K562 (cell line): Measurements from ENCODE around the gene DAGLA. TPM values are rescaled to one million over a fixed set of nuclear protein-coding genes. Genes with fewer than 3 reads are reported as not detected.

Experiments
- BRD4 ChIP-seq: fragments of 200-600 bp; sonication (generic); IDR thresholded peaks from 2 replicates; pipeline ENCODE4 v1.6.1; 2017; ENCODE audit warnings: inconsistent platforms
- BRF1 ChIP-seq: IDR thresholded peaks from 3 replicates; pipeline ENCODE4 v1.6.1; 2011; ENCODE audit warnings: borderline replicate concordance, mild to moderate bottlenecking; ENCODE audit not compliant: insufficient read length; ENCODE audit errors: extremely low read depth
- CC2D1A ChIP-seq: fragments of 450-650 bp; IDR thresholded peaks from 2 replicates; pipeline ENCODE4 v1.6.1; 2017; ENCODE audit warnings: mild to moderate bottlenecking
- CEBPG ChIP-seq, 3 experiments: fragments of 200-800 bp in 1 of 3; sonication (Bioruptor generic) in 1 of 3; sonication (generic) in 1 of 3; formaldehyde crosslinking in 1 of 3; IDR thresholded peaks in 2 of 3; conservative IDR thresholded peaks in 1 of 3; 2 replicates each; pipeline versions ENCODE4 v1.6.1 to v1.8.0; 2016 to 2022; ENCODE audit warnings: missing compliant biosample characterization in 2 of 3, missing genetic modification characterization in 2 of 3, mild to moderate bottlenecking in 1 of 3, missing genetic modification reagents in 1 of 3
- CREBBP ChIP-seq: IDR thresholded peaks from one replicate; pipeline ENCODE4 v1.6.1; 2012; ENCODE audit warnings: low read depth, mild to moderate bottlenecking, control low read depth, inconsistent platforms, low read length
- HCFC1 ChIP-seq: IDR thresholded peaks from 2 replicates; pipeline ENCODE4 v1.6.1; 2012; ENCODE audit warnings: low read depth, low read length, improper control_type of control experiment
- HNRNPH1 ChIP-seq: fragments of 200-400 bp; formaldehyde crosslinking; optimal IDR thresholded peaks from 2 replicates; pipeline ENCODE3; 2017; ENCODE audit warnings: low read depth, mild to moderate bottlenecking, low read length, moderate library complexity
- JUN ChIP-seq, 2 experiments: sonication (generic) in 1 of 2; formaldehyde crosslinking in 1 of 2; IDR thresholded peaks; 2 replicates each; pipeline versions ENCODE4 v1.6.1 to v1.8.0; 2012 to 2022; ENCODE audit warnings: borderline replicate concordance in 2 of 2, mild to moderate bottlenecking in 2 of 2, improper control_type of control experiment in 1 of 2, low read depth in 1 of 2, low read length in 1 of 2, missing genetic modification reagents in 1 of 2
- MBD2 ChIP-seq: sonication (generic); IDR thresholded peaks from 2 replicates; pipeline ENCODE4 v1.6.1; 2016; ENCODE audit warnings: low read depth, borderline replicate concordance
- POLR2AphosphoS2 ChIP-seq: IDR thresholded peaks from 2 replicates; pipeline ENCODE4 v1.6.1; 2012; ENCODE audit warnings: low read length, improper control_type of control experiment
- POLR2B ChIP-seq: fragments of 450-650 bp; IDR thresholded peaks from 2 replicates; pipeline ENCODE4 v1.6.1; 2018; ENCODE audit warnings: low read depth; ENCODE audit not compliant: partially characterized antibody
- POLR2G ChIP-seq: fragments of 200-400 bp; formaldehyde crosslinking; IDR thresholded peaks from 2 replicates; pipeline ENCODE4 v1.6.1; 2017; ENCODE audit warnings: low read depth, mild to moderate bottlenecking, antibody characterized with exemption, low read length, moderate library complexity
- RAD51 ChIP-seq: fragments of 450-650 bp; IDR thresholded peaks from 2 replicates; pipeline ENCODE4 v1.7.1; 2016; ENCODE audit warnings: low read depth, mild to moderate bottlenecking, borderline replicate concordance
- SMAD1 ChIP-seq: fragments of 150-350 bp; IDR thresholded peaks from 2 replicates; pipeline ENCODE4 v1.6.1; 2014; ENCODE audit warnings: low read length, low read depth; ENCODE audit not compliant: partially characterized antibody
- SREBF1 ChIP-seq: fragments of 150-350 bp; IDR thresholded peaks from 2 replicates; pipeline ENCODE4 v1.6.1; 2014; ENCODE audit warnings: antibody characterized with exemption, low read depth, low read length, borderline replicate concordance
- ZNF239 ChIP-seq: fragments of 250-450 bp; sonication (Bioruptor Pico); IDR thresholded peaks from 2 replicates; pipeline ENCODE4 v1.4.0; 2020; ENCODE audit warnings: mild to moderate bottlenecking
- polyA plus RNA-seq, 8 experiments: library from polyadenylated mRNA; depleted of rRNA in 4 of 8; stranded (reverse) in 5 of 8; unstranded in 3 of 8; fragments of >200 nt; fragmentation: Nextera tagmentation in 2 of 8; fragmentation: Illumina TruSeq in 1 of 8; extraction: Ambion mirVana in 2 of 8; extraction: Trizol in 1 of 8; gene quantifications; 2 replicates each; pipeline versions ENCODE4 v1.2.1 to v1.2.3, GENCODE V29; 2011 to 2014; ENCODE audit warnings: inconsistent platforms in 1 of 8, missing spikeins in 1 of 8
- total RNA-seq, 7 experiments: library from RNA; depleted of rRNA in 6 of 7; stranded (reverse); fragments of >200 nt in 6 of 7; fragmentation: Illumina TruSeq in 2 of 7; extraction: Trizol in 2 of 7; gene quantifications; 2 replicates each; pipeline versions ENCODE4 v1.2.1 to v1.2.3, GENCODE V29; 2011 to 2021; ENCODE audit warnings: low replicate concordance in 1 of 7
- TF ChIP-seq, protein P1 (sequence below): fragments of 250-450 bp; sonication (Bioruptor Pico); IDR thresholded peaks from 2 replicates; pipeline ENCODE4 v1.9.0; 2021; ENCODE audit warnings: mild to moderate bottlenecking, inconsistent platforms
- TF ChIP-seq, protein P2 (sequence below): sonication (generic); formaldehyde crosslinking; IDR thresholded peaks from 2 replicates; pipeline ENCODE4 v1.8.0; 2022; ENCODE audit warnings: missing genetic modification reagents, mild to moderate bottlenecking, moderate library complexity, borderline replicate concordance
- TF ChIP-seq, protein P3 (sequence below): sonication (generic); formaldehyde crosslinking; IDR thresholded peaks from 2 replicates; pipeline ENCODE4 v1.8.0; 2022; ENCODE audit warnings: mild to moderate bottlenecking, missing genetic modification reagents
- TF ChIP-seq, protein P4 (sequence below): sonication (generic); formaldehyde crosslinking; IDR thresholded peaks from 2 replicates; pipeline ENCODE4 v1.8.1; 2022; ENCODE audit warnings: missing genetic modification reagents
- TF ChIP-seq, protein P5 (sequence below): sonication (generic); formaldehyde crosslinking; IDR thresholded peaks from 2 replicates; pipeline ENCODE4 v1.8.1; 2023; ENCODE audit warnings: mild to moderate bottlenecking, missing genetic modification reagents

Gene DAGLA
- total and polyA plus RNA-seq, 9 of the 15 experiments (the other 6 are each of a cell fraction or from before 2014, with no cell fraction given) = 0.03 to 0.16 (median 0.04) TPM; not detected in 4

DNA sequence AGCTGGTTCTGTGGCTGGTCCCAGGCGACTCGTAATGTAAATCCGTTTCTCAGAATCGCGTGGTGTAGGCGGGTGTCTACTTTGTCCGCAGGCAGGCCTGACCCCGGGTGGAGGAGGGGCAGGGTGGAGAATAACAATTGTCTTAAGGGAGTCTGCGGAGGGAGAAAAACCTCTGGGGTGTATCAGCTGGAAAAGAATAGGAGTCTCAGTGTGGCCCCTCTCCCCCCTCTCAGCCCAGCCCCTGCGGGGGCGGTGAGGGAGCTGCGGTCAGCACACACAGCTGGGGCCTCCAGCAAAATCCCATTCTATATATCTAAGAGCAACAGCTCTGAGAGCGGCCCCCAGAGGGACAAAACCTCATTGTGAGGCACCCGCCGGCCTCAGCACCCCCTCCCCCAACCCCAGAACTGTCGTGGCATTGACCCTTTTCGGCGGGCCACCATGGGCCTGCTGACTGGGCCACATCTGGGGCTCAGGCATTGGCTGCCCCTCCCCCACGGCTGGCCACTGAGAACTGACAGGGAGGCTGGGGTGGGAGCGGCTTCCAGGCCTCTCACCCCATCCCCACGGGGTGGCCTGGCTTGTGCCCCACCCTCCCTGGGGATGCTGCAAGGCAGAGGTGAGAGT lies 69.5 kb downstream of the DAGLA start (continued):
- TF ChIP-seq, protein P1, sequence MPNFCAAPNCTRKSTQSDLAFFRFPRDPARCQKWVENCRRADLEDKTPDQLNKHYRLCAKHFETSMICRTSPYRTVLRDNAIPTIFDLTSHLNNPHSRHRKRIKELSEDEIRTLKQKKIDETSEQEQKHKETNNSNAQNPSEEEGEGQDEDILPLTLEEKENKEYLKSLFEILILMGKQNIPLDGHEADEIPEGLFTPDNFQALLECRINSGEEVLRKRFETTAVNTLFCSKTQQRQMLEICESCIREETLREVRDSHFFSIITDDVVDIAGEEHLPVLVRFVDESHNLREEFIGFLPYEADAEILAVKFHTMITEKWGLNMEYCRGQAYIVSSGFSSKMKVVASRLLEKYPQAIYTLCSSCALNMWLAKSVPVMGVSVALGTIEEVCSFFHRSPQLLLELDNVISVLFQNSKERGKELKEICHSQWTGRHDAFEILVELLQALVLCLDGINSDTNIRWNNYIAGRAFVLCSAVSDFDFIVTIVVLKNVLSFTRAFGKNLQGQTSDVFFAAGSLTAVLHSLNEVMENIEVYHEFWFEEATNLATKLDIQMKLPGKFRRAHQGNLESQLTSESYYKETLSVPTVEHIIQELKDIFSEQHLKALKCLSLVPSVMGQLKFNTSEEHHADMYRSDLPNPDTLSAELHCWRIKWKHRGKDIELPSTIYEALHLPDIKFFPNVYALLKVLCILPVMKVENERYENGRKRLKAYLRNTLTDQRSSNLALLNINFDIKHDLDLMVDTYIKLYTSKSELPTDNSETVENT (CRISPR knock-in tag) = no peak
- TF ChIP-seq CEBPG (CRISPR knock-in tag; IDR thresholded peaks at IDR 0.05) = no peak
- no peak for TF ChIP-seq CEBPG (tag; conservative IDR thresholded peaks at IDR 0.05 in 1 of 2, IDR thresholded peaks at IDR 0.05 in 1 of 2)
- TF ChIP-seq SMAD1 = no peak
- TF ChIP-seq RAD51 = no peak
- no peak for TF ChIP-seq ZNF239 (CRISPR knock-in tag)
- no peak for TF ChIP-seq HNRNPH1
- TF ChIP-seq CREBBP = no peak
- no peak for TF ChIP-seq BRF1
- TF ChIP-seq JUN (IDR thresholded peaks at IDR 0.05; ENCODE audit: borderline replicate concordance, low read depth, low read length) = no peak
- no peak for TF ChIP-seq JUN (CRISPR knock-in tag; IDR thresholded peaks at IDR 0.05; ENCODE audit: borderline replicate concordance)
- TF ChIP-seq, protein P2, sequence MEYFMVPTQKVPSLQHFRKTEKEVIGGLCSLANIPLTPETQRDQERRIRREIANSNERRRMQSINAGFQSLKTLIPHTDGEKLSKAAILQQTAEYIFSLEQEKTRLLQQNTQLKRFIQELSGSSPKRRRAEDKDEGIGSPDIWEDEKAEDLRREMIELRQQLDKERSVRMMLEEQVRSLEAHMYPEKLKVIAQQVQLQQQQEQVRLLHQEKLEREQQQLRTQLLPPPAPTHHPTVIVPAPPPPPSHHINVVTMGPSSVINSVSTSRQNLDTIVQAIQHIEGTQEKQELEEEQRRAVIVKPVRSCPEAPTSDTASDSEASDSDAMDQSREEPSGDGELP = peak; percentile 99
- no peak for TF ChIP-seq HCFC1
- TF ChIP-seq, protein P3, sequence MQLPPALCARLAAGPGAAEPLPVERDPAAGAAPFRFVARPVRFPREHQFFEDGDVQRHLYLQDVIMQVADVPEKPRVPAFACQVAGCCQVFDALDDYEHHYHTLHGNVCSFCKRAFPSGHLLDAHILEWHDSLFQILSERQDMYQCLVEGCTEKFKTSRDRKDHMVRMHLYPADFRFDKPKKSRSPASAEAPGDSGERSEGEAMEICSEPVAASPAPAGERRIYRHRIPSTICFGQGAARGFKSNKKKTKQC (CRISPR knock-in tag) = no peak
- TF ChIP-seq, protein P4, sequence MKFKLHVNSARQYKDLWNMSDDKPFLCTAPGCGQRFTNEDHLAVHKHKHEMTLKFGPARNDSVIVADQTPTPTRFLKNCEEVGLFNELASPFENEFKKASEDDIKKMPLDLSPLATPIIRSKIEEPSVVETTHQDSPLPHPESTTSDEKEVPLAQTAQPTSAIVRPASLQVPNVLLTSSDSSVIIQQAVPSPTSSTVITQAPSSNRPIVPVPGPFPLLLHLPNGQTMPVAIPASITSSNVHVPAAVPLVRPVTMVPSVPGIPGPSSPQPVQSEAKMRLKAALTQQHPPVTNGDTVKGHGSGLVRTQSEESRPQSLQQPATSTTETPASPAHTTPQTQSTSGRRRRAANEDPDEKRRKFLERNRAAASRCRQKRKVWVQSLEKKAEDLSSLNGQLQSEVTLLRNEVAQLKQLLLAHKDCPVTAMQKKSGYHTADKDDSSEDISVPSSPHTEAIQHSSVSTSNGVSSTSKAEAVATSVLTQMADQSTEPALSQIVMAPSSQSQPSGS (CRISPR knock-in tag) = no peak
- TF ChIP-seq POLR2B = no peak
- TF ChIP-seq, protein P5, sequence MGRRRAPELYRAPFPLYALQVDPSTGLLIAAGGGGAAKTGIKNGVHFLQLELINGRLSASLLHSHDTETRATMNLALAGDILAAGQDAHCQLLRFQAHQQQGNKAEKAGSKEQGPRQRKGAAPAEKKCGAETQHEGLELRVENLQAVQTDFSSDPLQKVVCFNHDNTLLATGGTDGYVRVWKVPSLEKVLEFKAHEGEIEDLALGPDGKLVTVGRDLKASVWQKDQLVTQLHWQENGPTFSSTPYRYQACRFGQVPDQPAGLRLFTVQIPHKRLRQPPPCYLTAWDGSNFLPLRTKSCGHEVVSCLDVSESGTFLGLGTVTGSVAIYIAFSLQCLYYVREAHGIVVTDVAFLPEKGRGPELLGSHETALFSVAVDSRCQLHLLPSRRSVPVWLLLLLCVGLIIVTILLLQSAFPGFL (CRISPR knock-in tag) = no peak
- TF ChIP-seq MBD2 = peak; percentile 50; the same call in 1 of the 2 replicates
- no peak for TF ChIP-seq POLR2AphosphoS2
- TF ChIP-seq SREBF1 = no peak
- peak; percentile 53 for TF ChIP-seq POLR2G
- no peak for TF ChIP-seq BRD4
- no peak for TF ChIP-seq CC2D1A
